ENCODE measurements around the gene SMIM9.
"Not testable (repeated sequence)": the region's sequence is repeated elsewhere in the genome, so short reads cannot be mapped to it uniquely, and the experiment has no call there.

The SMIM9 gene

DNA sequence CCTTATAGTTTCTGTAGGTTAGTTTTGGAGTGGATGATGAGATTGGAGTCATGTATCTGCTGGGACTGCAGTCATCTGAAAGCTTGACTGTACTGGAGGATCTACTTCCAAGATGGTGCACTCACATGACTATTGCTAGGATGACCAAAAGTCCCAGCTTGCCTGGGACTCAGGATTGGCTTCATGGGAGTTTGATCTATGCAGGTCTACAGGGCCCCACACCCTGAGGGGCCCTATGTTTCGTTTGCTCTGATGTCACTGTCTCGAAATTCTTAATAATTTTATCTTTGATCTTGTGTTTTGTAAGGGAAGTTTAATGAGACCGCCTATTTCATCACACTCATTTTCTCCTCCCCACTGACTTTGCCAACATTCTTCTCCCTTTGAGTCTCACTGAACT, at the start of gene SMIM9:
Gene SMIM9, minus strand, starts transcription at position 101 of the 400 bp plus-strand sequence. CDS start 3,806 bp downstream, outside the sequence.
- DNase-seq = no peak

DNA sequence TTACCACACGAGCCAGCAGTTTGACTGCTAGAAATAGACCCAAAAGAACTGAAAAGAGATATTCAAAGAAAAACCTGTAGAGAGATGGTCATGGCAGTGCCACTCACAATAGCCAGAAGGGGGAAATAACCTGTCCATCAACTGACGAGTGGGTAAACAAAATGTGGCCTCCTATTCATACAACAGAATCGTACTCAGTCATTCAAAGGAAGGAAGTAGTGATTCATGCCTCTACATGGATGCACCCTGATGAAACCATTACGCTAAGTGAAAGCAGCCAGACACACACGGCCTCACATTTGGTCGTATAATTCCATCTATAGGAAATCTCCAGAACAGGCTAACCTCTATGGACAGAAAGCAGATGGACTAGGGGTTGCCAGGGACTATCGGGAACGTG, 49.6 kb upstream of the SMIM9 start:
- not testable (repeated sequence) for DNase-seq

DNA sequence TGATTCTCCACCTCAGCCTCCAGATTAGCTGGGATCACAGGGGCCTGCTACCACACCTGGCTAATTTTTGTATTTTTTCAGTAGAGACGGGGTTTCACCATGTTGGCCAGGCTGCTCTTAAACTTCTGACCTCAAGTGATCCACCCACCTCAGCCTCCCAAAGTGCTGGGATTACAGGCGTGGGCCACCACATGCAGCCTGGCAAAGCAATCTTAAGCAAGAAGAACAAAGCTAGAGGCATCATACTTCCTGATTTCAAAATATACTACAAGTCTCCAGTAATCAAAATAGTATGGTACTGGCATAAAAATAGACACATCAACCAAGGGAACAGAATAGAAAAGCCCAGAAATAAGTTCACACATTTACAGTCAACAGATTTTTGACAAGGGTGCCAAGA, 38.9 kb upstream of the SMIM9 start:
- no peak for DNase-seq

DNA sequence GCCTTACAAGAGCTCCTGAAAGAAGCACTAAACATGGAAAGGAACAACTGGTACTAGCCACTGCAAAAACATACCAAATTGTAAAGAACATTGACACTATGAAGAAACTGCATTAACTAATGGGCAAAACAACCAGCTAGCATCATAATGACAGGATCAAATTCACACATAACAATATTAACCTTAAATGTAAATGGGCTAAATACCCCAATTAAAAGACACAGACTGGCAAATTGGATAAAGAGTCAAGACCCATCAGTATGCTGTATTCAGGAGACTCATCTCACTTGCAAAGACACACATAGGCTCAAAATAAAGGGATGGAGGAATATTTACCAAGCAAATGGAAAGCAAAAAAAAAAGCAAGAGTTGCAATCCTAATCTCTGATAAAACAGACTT, 34.1 kb upstream of the SMIM9 start:
- not testable (repeated sequence) for DNase-seq

DNA sequence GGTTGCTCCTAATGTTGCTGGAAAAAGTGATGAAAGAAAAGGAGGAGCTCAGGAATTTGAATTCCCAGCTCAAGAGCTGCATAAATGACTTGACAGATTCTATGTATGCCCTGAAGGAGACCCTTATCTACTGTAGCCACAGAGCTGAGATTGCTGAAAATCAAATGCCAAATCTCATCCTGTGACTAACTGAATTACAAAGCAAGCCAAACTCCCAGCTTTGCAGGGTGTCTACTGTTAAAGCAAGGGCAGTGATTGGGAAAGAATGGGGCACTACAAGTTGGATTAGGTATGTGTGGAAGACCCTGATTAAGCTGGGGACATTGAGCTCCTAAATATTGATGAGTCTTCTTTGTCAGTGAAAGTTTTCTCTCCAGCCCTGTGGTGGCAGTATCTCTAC, 20.8 kb upstream of the SMIM9 start:
- DNase-seq = no peak

DNA sequence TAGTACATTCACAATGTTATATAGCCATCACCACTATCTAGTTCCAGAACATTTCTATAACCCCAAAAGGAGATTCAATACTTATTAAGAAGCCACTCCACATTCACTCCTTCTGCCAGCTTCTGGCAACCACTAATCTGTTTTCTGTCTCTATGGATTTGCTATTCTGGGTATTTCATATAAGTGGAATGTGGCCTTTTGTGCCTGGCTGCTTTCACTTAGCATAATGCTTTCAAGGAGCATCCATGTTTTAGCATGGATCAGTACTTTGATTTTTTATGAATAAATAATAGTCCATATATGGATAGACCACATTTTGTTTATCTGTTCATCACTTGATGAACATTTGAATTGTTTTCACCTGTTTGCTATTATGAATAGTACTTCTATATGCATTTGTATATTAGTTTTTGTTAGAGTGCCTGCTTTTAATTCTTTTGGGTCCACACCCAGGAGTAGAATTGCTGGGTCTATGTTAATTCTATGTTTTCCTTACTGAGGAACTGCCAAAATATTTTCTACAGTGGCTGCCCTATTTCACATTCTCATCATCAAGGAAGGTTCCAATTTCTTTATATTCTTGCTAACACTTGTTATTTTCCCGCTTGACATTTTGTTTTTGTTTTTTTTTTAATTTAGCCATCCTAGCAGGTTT, 16.6 kb upstream of the SMIM9 start:
- no peak for DNase-seq

DNA sequence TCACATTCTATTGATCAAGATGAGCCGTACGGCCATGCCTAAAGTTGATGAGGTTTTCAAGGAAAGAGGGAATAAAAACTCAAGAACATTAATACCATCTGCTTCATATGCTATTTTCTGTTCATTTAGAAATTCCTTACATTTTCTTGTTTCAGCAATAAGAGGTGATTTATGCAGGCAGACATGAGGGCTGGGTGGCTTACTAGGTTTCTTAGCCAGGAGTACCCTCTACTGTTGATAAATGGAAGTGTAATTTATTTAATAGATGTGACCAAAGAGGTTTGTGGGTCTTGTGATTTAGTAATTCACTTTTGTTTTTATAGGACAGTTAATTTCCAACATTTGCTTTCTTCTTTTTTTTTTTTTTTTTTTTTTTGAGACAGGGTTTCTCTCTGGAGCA, 6.4 kb upstream of the SMIM9 start:
- peak; percentile 41 for DNase-seq

DNA sequence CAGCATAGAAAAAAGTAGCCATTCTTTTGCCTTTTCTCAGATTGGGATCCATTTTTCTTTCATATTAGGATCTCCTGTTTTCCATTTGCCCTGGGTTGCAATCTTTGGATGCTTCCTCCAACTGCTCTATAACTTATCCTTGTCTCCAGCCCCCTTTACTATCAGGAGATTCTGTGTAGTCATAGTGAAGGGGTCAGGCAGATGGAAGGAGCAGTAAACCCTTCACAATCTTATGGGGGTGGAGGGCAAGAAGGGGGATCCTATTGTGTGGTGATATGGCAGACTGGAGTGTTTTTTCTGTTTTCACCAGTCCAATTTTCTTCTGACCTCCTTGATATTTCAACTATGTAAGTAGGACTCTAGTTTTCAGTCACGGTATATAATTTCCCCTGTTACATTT, 1.7 kb upstream of the SMIM9 start:
- no peak for DNase-seq

DNA sequence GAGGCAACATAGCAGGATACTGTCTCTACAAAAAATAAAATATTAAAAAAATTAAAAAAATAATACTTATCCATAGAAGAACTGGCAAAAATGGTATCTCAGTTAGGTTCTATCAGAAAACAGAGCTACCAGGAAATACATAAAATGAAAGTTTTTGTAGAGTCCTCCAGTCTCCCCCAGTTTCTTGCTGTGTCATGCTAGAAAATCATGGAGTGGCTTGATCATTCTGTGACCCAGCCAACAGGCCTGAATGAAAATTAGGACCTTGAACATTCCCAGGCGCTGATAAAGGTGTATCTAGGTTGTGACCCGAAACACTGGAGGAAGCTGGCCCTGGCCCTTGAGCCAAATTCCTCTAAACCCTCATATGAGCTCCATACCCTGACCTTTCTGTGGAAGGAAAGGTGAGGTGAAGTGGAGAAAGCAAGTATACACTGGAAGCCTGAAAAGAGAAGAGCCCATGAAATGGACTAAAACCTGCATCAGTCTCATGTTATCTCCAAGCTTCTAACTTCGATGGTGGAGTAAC, 652 bp downstream of the SMIM9 start:
- no peak for DNase-seq

DNA sequence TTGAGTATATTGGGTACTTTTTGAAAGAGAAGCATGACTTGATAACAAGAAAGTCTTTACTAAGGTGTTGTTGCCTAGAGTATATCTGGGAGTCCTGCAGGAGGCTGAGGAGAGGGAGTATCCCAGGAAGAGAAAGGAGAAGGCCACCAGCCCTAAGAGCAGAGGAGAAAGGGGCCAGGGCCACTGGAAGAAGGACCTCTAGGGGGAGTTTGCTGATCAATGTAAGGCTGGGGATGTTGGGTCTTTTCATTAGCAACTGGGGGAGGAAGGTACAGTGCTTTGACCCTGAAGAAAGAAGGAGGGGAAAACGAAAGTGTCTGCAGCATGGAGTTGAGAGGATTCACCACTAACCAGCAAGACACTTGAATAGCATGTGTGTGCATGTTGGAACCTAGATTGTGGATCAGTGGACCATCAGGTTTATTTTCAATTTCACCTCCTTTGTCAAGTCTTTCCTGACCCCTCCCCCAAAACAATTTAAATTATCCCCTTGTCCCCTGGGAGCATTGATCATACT, 4.5 kb downstream of the SMIM9 start:
- DNase-seq = no peak

DNA sequence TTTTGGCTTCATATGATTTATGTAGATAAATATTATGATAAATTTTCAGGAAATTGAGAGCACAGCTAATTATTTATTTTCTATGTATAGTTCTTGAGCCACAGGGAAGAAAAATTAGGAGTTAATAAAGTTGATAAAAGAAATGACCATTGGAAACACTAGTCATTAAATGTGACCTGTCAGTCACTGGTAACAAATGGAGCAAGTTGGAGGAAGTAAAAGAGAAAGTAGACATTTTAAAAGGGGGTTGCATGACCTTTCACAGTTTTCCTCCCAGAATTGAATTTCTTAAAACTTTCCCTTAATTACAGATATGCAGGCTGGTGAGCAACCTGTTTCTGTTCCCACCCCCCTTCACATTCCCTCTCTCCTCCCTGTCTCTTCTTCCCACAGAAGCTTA, 5.3 kb downstream of the SMIM9 start:
- DNase-seq = no peak

DNA sequence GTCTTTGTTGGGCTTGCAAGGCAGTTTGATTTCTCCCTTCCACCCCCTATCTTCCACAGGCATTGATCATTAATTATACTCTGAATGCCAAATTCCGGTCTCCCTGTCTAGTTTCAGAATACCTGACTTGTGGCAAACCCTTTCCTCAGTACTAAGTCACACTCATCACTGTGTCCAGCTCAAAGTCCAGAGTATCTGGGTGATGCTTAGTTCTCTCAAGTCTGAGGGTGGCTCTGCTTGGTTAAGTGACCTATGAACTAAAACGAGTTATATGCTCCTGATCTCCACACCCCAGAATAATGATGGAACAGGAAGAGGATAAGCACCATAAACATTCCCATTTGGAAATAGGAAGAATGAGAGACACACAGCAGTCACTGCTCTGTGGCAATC, 6.5 kb downstream of the SMIM9 start:
- DNase-seq = no peak

DNA sequence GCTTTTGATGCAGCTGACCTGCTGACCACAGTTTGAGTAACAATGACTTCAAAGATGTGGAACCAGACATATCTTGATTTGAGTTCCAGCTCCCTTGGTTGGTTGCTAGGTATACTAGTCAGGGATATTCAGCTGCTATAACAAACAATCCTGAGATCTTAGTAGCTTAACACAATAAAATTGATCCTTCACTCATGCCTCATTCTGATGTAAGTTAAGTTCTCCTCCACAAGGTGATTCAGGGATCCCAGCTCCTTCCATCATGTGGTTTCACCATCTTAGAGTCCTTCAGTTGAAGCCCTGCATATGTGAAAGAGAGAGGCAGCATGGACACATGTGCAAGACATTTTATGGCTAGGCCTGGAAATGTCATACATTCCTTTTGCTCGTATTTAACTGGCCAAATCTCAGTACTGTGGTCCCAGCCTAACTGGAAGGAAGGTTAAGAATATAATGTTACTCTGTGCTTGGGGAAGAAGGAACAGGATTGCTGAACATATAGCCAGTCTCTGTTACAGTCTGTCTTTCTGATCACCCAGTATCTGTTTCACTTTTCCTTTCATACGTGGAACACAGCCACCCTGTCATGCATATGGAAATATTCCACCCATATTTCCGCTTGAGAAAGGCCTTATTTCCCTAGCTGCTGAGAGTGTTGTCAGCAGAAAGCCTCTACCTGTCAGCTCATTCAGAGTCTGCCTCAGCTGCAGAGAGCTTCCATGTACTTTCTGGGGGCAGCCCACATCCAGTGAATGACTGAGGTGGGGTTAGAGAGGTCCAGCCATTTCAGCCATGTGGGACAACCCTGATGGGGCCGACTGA, 7.1 kb downstream of the SMIM9 start:
- DNase-seq = peak; percentile 28

DNA sequence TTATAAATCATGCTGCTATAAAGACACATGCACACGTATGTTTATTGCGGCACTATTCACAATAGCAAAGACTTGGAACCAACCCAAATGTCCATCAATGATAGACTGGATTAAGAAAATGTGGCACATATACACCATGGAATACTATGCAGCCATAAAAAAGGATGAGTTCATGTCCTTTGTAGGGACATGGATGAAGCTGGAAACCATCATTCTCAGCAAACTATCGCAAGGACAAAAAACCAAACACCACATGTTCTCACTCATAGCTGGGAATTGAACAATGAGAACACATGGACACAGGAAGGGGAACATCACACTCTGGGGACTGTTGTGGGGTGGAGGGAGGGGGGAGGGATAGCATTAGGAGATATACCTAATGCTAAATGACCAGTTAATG, 8.9 kb downstream of the SMIM9 start:
- DNase-seq = not testable (repeated sequence)

DNA sequence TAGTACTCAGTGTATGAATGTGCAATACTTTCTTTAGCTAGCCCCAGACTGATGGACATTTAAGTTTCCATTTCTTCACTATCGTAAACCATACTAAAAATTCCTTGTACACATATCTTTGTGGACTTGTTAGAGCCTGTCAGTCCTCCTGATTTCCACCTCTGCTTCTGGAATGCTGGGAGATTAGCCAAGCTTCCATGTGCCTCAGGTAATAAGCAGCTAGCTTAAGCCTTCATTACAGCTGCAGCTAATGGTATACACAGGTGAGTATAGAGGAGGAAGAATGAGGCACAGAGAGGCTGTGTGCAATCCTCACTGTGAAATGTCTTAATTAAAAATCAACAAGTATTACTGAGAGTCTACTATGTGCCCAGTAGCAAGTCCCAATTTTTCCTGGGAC, 9.8 kb downstream of the SMIM9 start:
- no peak for DNase-seq

DNA sequence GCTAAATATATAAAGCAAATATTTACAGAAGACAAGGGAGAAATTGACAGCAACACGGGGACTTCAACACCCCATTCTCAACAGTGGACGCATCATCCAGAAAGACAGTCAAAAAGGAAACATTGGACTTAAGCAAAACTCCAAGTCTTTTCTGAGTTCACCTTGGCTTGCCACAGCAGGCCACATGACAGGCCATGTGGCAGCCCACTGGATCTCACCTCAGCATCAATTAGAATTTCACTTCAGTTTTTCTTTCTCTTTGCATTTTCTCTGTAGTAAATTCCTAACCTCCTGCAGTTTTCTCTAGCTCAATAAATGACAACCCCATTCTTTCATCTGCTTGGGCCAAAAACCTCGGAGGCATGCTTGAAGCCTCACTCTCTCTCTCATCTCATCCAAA, 12.4 kb downstream of the SMIM9 start:
- DNase-seq = no peak

DNA sequence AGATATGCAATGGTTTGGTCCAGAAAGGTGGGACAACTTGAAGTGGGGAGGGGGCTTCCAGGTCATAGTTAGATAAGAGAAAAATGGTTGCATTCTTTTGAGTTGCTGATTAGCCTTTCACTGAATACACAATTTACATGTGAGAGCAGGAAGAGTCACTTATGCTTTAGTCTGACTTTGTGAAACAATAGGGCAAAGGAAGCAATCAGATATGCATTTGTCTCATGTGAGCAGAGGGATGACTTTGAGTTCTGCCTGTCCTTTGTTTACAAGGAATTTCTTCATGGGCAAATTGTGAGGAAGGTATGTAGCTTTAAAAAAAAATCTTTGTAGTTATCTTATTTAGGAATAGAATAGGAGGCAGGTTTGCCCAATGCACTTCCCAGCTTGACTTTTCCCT, 12.9 kb downstream of the SMIM9 start:
- no peak for DNase-seq

DNA sequence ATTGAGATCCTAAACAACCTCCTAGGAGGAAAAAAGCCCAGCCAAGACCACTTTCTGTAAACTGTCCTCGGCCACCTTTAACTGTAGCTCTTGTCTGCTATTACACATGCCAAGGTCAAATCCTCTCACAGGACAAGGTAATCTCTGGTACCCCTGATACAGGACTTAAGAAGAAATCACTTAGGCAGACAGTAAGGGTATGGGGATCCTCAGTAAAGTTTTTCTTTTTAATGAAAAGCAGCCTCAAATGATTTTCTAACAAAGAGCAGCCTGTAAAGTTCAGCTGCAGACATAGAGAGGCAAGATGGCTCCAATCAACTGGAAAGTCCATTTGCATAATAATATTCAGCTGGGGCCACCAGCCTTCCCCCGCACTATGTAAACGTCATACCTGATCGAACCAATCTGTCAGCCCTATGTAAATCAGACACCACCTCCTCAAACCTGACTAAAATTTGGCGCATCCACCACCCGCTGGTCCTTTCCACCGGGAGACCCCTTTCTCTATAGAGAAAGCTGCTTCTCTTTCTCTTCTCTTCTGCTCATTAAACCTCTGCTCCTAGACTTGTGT, 14.6 kb downstream of the SMIM9 start:
- DNase-seq = no peak

DNA sequence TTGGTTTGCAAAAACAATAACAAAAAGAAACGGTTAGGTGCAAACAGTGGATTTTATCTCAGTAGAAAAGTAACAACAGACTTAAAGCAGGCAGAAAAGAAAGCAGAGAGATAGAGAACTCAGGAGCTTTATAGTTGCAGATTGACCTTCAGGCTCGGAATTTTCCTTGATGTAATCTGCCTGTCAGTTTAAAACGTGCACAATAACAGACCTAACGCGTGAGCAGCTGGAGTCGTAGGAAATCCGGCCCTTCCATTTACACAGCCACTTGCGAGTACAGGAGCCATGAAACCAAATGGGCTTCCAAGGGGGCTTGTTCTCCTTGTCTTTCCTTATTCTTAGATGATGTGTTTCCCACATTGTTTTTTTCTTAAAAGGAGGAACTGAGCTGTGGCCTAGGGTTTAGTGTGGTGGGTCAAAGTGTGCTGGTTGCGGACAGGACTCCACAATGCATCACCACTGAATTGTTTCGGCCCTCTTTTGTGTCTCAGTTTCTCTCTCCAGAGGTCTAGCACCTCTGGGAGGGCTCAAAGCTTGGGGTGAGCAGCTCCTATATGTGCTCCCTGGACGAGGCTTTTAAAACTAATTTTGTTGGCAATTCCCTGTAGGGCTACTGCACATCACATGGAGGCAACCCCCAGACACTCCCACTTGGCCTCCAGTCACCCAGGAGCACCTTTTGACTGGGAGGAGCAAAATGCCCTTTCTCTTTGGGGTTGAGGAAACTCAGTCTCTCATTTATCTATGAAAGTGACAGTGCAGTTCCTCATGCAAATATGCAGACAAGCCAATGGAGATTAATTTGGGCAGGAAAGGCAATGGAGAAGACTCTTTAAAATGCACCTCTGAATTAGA, 15.3 kb downstream of the SMIM9 start:
- no peak for DNase-seq

DNA sequence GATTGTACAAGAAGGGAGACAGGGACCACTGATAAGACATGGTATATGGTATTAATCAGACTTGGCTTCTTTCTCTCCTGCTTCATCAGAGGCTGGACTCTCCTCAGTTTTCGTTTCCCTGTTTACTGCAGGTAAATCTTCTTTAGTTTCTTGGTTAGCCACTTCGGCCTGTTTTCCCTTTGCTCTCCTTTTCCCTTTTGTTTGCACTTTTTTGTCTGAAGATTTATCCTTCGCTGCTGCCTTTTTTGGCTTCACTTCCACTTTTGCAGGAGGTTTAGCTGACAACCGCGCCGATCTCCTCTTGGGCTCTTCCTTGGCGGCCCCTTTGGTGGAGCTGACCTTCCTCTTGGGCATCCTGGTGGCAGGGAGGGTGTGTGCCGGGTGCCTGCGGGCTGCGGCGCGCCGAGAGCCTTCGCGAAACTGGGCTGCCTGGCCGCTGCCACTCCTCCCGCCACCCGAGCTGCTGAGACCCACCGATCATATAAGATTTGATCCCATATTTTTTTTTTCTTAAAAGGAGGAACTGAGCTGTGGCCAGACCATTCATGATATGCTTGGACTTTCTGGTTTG, 17.3 kb downstream of the SMIM9 start:
- not testable (repeated sequence) for DNase-seq

DNA sequence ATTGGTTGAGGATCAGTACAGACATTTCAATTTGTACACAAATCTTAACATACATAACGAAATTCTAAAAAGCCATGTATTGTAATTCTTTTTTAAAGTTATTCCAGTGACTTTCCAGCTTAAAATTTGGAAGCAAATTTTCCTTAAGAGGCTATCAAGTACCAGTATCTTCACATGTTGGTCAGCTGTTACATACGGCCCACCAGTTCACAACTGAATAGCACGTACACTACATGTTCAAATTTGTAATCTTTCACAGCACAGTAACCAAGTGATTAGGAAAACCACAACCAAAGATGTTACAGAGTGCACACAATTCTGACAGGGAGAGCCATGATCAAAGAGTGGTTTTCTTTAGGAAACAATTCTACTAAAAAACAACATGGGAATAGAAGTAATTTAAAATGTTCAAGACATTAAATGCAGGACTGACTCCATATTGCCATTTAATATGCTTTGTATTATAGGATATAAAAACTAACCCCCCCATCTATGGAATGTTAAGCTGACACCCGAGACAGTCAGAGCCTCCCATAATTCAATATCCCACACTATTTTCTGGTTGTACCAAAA, 18.1 kb downstream of the SMIM9 start:
- not testable (repeated sequence) for DNase-seq

DNA sequence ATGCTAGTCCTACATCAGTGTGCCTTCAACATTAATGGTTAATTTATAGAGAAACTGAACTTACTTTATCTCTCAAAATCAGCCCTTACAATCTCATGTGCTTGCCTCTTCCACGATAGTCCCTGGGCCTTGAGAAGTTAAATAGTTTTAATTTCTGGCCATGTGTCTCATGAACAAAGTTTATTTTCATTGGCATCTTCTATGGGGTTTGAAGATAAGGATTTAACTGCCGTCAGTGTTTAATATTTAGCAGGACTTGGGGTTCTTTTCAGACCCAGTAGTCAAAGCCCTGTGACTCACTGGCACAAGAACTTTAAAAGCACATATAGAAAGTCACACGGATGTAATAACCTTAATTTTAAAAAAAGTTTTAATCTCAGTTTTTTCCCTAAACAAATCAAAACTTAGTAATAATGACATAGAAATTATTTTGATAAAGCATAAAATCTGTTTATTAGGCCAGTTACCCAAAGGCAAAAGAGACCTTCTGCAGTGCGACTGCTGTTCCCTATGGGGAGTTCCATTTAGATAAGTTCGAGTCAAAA, 19.1 kb downstream of the SMIM9 start:
- DNase-seq = no peak

Measured in activated CD4-positive, alpha-beta T cell treated with anti-CD3 and anti-CD28 coated beads, Interleukin-2, Interleukin-6, amounts not matched to agents 100 ng/mL and 50 ng/mL, durations not matched to agents 16 hours and 8 hours (primary cell).